Measurements from ENCODE around the gene DUSP2. TPM values are rescaled to one million over a fixed set of nuclear protein-coding genes. Genes with fewer than 3 reads are reported as not detected.

The DUSP2 gene
- total RNA-seq, 4 donors from 2014 or later, result 2.4 to 33.3 (median 6.2) TPM

DNA sequence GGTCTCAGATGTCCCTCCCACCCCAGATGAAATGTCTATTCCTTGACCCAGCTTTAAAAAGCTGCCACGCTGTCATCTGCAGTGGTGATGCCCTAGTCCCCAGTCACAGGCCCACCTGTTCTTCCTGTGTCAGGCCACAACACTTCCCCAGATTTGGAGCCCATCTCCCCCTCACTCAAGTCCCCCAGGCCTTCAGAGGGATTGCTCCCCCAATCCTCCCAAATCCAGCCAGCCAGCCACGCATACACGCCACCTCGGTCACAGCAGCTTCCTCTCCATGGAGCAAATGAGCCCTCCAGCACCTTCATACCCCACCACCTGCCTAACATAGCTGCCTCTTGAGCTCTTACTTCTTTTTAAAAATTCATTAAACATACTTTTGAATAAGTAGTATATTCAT is 14.8 kb downstream of the DUSP2 start:
- no peak for TF ChIP-seq CTCF (IDR thresholded peaks at IDR 0.05)
- TF ChIP-seq POLR2A (IDR thresholded peaks at IDR 0.05), result no peak
- Histone ChIP-seq H3K9me3 (no peaks in the 10 kb centered on the region), H3K27ac (no peak overlapping the region), H3K27me3 (no peaks in the 10 kb centered on the region), H3K4me3 (no peak overlapping the region), H3K36me3 (no peaks in the 10 kb centered on the region), H3K4me1 (no peaks in the 10 kb centered on the region)
- intact Hi-C loops (cut with DNase I; ENCODE audit: low total_unique reads), result no loop called here
- DNase-seq, result no peak

GRCh38 chr2:96129528-96130120 is 15.6 kb downstream of the DUSP2 start:
- H3K27ac ChIP-seq, result no peak overlapping the region
- H3K36me3 ChIP-seq, result no peaks in the 10 kb centered on the region
- H3K4me1 ChIP-seq, result no peaks in the 10 kb centered on the region
- H3K9me3 ChIP-seq, result no peaks in the 10 kb centered on the region
- H3K4me3 ChIP-seq, result no peak overlapping the region
- no peaks in the 10 kb centered on the region for H3K27me3 ChIP-seq
- no peak for DNase-seq
- TF ChIP-seq CTCF (IDR thresholded peaks at IDR 0.05) (no peak), POLR2A (IDR thresholded peaks at IDR 0.05) (no peak)
- intact Hi-C loops (cut with DNase I; ENCODE audit: low total_unique reads), result no loop called here

DNA sequence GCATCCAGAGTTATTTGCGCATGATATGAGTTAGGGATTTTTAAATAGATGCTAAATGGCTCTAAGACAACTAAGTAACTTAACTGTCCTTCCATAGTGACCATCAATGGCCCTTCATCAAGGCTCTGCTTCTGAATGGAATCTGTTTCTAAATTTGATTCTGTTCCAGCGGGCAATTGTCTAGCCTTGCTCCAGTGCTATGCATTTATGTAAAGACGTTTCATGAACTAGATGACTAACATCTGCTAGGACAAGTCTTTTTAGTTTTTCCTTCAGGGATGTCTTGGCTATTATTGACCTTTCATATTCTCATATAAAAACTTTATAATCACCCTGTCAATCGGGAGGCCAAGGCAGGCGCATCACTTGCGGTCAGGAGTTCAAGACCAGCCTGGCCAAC is 16.8 kb downstream of the DUSP2 start:
- Histone ChIP-seq H3K4me3 (no peak overlapping the region), H3K27me3 (no peaks in the 10 kb centered on the region), H3K4me1 (no peaks in the 10 kb centered on the region), H3K9me3 (no peaks in the 10 kb centered on the region), H3K36me3 (no peaks in the 10 kb centered on the region), H3K27ac (no peak overlapping the region)
- intact Hi-C loops (cut with DNase I; ENCODE audit: low total_unique reads), result no loop called here
- TF ChIP-seq CTCF (IDR thresholded peaks at IDR 0.05), result no peak
- TF ChIP-seq POLR2A (IDR thresholded peaks at IDR 0.05), result no peak
- DNase-seq, result no peak

- H3K4me3 ChIP-seq, result no peak overlapping the region
- H3K4me1 ChIP-seq, result no peaks in the 10 kb centered on the region
- no peak overlapping the region for H3K27ac ChIP-seq
- no peaks in the 10 kb centered on the region for H3K9me3 ChIP-seq
- TF ChIP-seq POLR2A (IDR thresholded peaks at IDR 0.05) (no peak), CTCF (IDR thresholded peaks at IDR 0.05) (no peak)
- H3K36me3 ChIP-seq, result no peaks in the 10 kb centered on the region
- DNase-seq, result no peak
- intact Hi-C loops (cut with DNase I; ENCODE audit: low total_unique reads), result no loop called here
- H3K27me3 ChIP-seq, result no peaks in the 10 kb centered on the region
Measured at GRCh38 chr2:96124406-96125265, 20.6 kb downstream of the DUSP2 start.

GRCh38 chr2:96123936-96124335 is 21.3 kb downstream of the DUSP2 start:
- DNase-seq, result no peak
- no peak overlapping the region for H3K27ac ChIP-seq
- no peaks in the 10 kb centered on the region for H3K9me3 ChIP-seq
- H3K4me1 ChIP-seq, result no peaks in the 10 kb centered on the region
- no peaks in the 10 kb centered on the region for H3K27me3 ChIP-seq
- no peak overlapping the region for H3K4me3 ChIP-seq
- intact Hi-C loops (cut with DNase I; ENCODE audit: low total_unique reads), result no loop called here
- TF ChIP-seq POLR2A (IDR thresholded peaks at IDR 0.05) (no peak), CTCF (IDR thresholded peaks at IDR 0.05) (no peak)
- H3K36me3 ChIP-seq, result no peaks in the 10 kb centered on the region
